Breast epithelium (tissue), 4 donors: ENCODE results near the gene POLA1. TPM values are rescaled to one million over a fixed set of nuclear protein-coding genes. Genes with fewer than 3 reads are reported as not detected.

Experiments used
- DNase-seq, 2 donors: peaks; one replicate each; pipeline ENCODE4 v3.0.0-alpha.2; 2019; ENCODE audit warnings: low spot score in 2 of 2
- H3K27ac ChIP-seq, 2 donors: fragments of 200-600 bp; sonication (generic) in 1 of 2; one replicate each; pipeline ENCODE4 v1.5.1; 2016 to 2019; ENCODE audit warnings: mild to moderate bottlenecking in 1 of 2
- H3K27me3 ChIP-seq, 2 donors: fragments of 200-600 bp; sonication (generic) in 1 of 2; one replicate each; pipeline versions ENCODE4 v1.5.1 to v1.6.0; 2017 to 2019; ENCODE audit warnings: control low read depth in 1 of 2, mild to moderate bottlenecking in 1 of 2
- H3K36me3 ChIP-seq: fragments of 200-600 bp; one replicate; pipeline ENCODE4 v1.5.1; 2019
- H3K4me1 ChIP-seq, 2 donors: fragments of 200-600 bp; sonication (generic); one replicate each; pipeline ENCODE4 v1.5.1; 2016 to 2019; ENCODE audit warnings: control low read depth in 1 of 2
- H3K4me3 ChIP-seq, 3 donors: fragments of 200-600 bp; sonication (generic); 1 replicate in 2 of 3; 2 replicates in 1 of 3; pipeline ENCODE4 v1.5.1; 2016 to 2019; ENCODE audit warnings: mild to moderate bottlenecking in 3 of 3, moderate library complexity in 2 of 3
- H3K9me3 ChIP-seq, 2 donors: fragments of 200-600 bp; sonication (generic) in 1 of 2; one replicate each; pipeline ENCODE4 v1.5.1; 2016 to 2019; ENCODE audit warnings: control low read depth in 1 of 2
- CTCF ChIP-seq, 3 donors: fragments of 450-650 bp; IDR thresholded peaks; one replicate each; pipeline ENCODE4 v1.5.1; 2016 to 2017; ENCODE audit warnings: antibody characterized with exemption in 3 of 3, mild to moderate bottlenecking in 3 of 3, moderate library complexity in 3 of 3
- POLR2A ChIP-seq: fragments of 450-650 bp; IDR thresholded peaks from one replicate; pipeline ENCODE4 v1.6.1; 2016; ENCODE audit warnings: antibody characterized with exemption, mild to moderate bottlenecking, moderate library complexity
- POLR2AphosphoS5 ChIP-seq, 3 donors: sonication (generic); formaldehyde crosslinking; IDR thresholded peaks; one replicate each; pipeline ENCODE4 v1.6.1; 2017; ENCODE audit warnings: antibody characterized with exemption in 3 of 3
- intact Hi-C: fragments of 100-400 bp; cut with DNase I; formaldehyde crosslinking; loops from one replicate; pipeline ENCODE4 v1.15.1; 2023; ENCODE audit warnings: low total_unique reads
- total RNA-seq, 3 donors: library from RNA; depleted of rRNA; stranded (reverse); fragments of >200 nt; gene quantifications; one replicate each; pipeline ENCODE4 v1.1.0, GENCODE V29; 2016

POLA1 gene
- total RNA-seq, 3 donors from 2014 or later: 8.2 to 21.8 (median 20.3) TPM

- Histone ChIP-seq H3K9me3 (no peaks in the 10 kb centered on the region), H3K27ac (no peak overlapping the region), H3K4me3 (no peak overlapping the region), H3K36me3 (no peaks in the 10 kb centered on the region), H3K27me3 (peaks cover 0 to 11% of the 10 kb centered on the region in 2 donors), H3K4me1 (no peaks in the 10 kb centered on the region)
- no peak for TF ChIP-seq POLR2AphosphoS5 (IDR thresholded peaks at IDR 0.05)
- no peak for TF ChIP-seq CTCF (IDR thresholded peaks at IDR 0.05)
- no peak for TF ChIP-seq POLR2A
- intact Hi-C loops: no loop called here
- DNase-seq: no peak
Measured at GRCh38 chrX:24728530-24728929, 34.8 kb downstream of the POLA1 start.

DNA sequence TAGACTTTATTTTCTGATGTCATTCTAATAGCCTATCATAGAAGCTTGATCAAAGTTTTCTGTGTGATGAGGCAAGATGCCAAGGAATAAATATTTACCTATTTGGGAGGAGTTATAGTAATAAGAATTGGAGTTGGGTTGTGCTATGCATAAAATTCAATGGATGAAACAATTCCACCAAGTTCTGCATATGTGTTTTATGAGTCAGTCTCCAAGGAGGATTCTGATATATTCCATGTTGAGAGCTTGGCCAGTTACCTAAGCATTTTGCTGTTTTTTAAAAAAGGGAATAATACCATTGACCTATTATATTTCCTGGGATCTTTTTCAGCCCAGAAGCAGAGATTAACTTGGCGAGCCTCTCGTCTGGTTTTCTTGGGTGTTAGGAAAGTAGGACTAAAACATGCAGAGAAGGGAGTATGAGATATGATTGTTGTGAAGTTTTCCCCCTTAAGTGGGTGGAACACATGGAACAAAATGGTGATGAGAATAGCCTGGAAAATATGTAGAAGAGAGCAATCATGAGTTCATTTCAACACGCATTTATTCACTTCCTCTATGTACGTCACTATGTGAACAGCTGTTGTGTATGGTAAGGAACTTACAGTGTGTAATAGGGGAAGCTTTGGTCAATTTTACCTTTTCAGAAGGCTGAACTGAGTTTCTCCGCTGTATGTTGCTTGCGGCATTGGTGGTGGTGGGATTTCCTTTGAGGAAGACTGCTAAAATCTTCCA is 39.2 kb downstream of the POLA1 start:
- Histone ChIP-seq H3K9me3 (no peaks in the 10 kb centered on the region), H3K4me3 (no peak overlapping the region), H3K27me3 (peaks cover 0 to 11% of the 10 kb centered on the region in 2 donors), H3K4me1 (no peaks in the 10 kb centered on the region), H3K36me3 (no peaks in the 10 kb centered on the region), H3K27ac (no peak overlapping the region)
- TF ChIP-seq POLR2A (no peak), CTCF (IDR thresholded peaks at IDR 0.05) (no peak), POLR2AphosphoS5 (IDR thresholded peaks at IDR 0.05) (no peak)
- intact Hi-C loops: no loop called here
- no peak for DNase-seq

DNA sequence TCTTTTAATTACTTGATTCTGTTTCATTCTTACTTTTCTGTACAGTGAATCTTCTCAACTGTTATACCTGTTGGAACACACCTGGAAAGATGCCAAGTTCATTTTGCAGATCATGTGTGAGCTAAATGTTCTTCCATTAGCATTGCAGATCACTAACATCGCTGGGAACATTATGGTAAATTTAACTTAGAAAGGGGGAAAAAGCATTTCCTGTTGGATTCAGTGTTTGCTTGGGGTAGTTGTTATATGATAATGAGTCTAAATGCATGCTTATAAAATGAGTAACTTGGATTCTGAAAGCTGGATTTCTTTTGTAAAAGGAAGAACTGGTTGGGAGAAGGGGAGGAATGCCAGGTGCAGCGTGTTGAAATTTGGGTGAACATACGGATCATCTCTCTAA is 47.6 kb downstream of the POLA1 start:
- H3K4me1 ChIP-seq: no peaks in the 10 kb centered on the region
- no peaks in the 10 kb centered on the region for H3K9me3 ChIP-seq
- H3K4me3 ChIP-seq: no peak overlapping the region
- TF ChIP-seq POLR2A (no peak), POLR2AphosphoS5 (IDR thresholded peaks at IDR 0.05) (no peak), CTCF (IDR thresholded peaks at IDR 0.05) (no peak)
- no peaks in the 10 kb centered on the region for H3K36me3 ChIP-seq
- H3K27ac ChIP-seq: no peak overlapping the region
- intact Hi-C loops: no loop called here
- peaks cover 0 to 15% of the 10 kb centered on the region in 2 donors for H3K27me3 ChIP-seq
- no peak for DNase-seq

DNA sequence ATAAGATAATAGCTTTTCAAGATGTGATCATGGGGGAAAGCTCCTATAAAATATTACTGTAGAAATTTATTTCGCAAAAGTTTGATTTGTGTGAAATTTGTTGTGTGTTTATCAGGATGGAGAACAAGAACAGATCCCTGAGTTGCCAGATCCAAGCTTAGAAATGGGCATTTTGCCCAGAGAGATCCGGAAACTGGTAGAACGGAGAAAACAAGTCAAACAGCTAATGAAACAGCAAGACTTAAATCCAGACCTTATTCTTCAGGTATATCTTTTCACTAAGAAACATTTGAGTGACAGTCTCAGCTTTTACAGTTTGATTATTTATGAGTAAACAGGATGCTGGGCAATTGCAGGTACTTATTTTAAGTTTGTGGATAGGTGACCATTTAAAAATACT is 54.5 kb downstream of the POLA1 start:
- Histone ChIP-seq H3K27me3 (peaks cover 0 to 25% of the 10 kb centered on the region in 2 donors), H3K27ac (no peak overlapping the region), H3K9me3 (no peaks in the 10 kb centered on the region), H3K36me3 (no peaks in the 10 kb centered on the region), H3K4me1 (no peaks in the 10 kb centered on the region), H3K4me3 (no peak overlapping the region)
- no peak for TF ChIP-seq POLR2A
- TF ChIP-seq CTCF (IDR thresholded peaks at IDR 0.05): no peak
- no peak for TF ChIP-seq POLR2AphosphoS5 (IDR thresholded peaks at IDR 0.05)
- intact Hi-C loops: loop anchor here (5.0 kb wide), 1 partner anchor 231 kb away; no protein-coding TSS in a partner anchor
- DNase-seq: no peak

DNA sequence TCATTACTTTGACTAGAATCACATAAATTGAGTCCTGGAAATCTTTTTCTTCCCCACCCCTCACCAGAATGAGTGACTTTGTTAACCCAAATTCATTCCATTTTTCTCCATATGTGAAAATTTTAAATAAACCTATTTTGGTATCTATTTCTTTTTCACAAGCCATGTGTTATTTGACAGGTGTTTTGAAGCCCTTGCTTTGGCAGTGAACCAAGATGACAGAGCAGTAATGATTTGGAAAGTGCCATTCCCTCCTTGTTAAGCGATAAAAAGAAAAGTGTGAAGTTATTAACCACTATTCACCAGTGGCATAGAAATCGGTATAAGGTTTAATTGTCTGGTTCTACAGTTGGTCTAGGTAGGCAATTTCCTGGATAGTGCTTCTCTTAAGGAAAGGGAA is 66.1 kb downstream of the POLA1 start:
- intact Hi-C loops: loop anchor here (5.0 kb wide), 1 partner anchor 388 kb away; no protein-coding TSS in a partner anchor
- Histone ChIP-seq H3K9me3 (no peaks in the 10 kb centered on the region), H3K4me3 (no peak overlapping the region), H3K27ac (no peak overlapping the region), H3K4me1 (no peaks in the 10 kb centered on the region), H3K27me3 (peaks cover 0 to 10% of the 10 kb centered on the region in 2 donors), H3K36me3 (no peaks in the 10 kb centered on the region)
- TF ChIP-seq CTCF (IDR thresholded peaks at IDR 0.05) (no peak), POLR2AphosphoS5 (IDR thresholded peaks at IDR 0.05) (no peak), POLR2A (no peak)
- no peak for DNase-seq
